GM19468 (cell line): Measurements from ENCODE around the gene BLCAP.

Experiments
- ATAC-seq: cut with Tn5 transposase; IDR thresholded peaks from one replicate; pipeline ENCODE4 v1.9.1; 2021; ENCODE audit warnings: mild to moderate bottlenecking, moderate library complexity, moderate number of reproducible peaks; ENCODE audit not compliant: unreplicated experiment; ENCODE audit errors: extremely low read depth

Gene BLCAP

GRCh38 chr20:37531856-37532255, 4.2 kb upstream of the BLCAP start:
- no peak for ATAC-seq

GRCh38 chr20:37530696-37531095, 3.0 kb upstream of the BLCAP start:
- no peak for ATAC-seq

- ATAC-seq = no peak
Observed at GRCh38 chr20:37529968-37530600, 2.4 kb upstream of the BLCAP start.

- ATAC-seq = no peak
Observed at GRCh38 chr20:37529214-37529967, 1.7 kb upstream of the BLCAP start.

GRCh38 chr20:37528446-37529213, 954 bp upstream of the BLCAP start:
- ATAC-seq = no peak

- ATAC-seq = no peak
Observed at GRCh38 chr20:37526839-37527637, 638 bp downstream of the BLCAP start.

GRCh38 chr20:37526238-37526838, 1.3 kb downstream of the BLCAP start:
- no peak for ATAC-seq

- no peak for ATAC-seq
Observed at GRCh38 chr20:37525810-37526209, 1.9 kb downstream of the BLCAP start.

GRCh38 chr20:37524859-37525708, 2.6 kb downstream of the BLCAP start:
- no peak for ATAC-seq

GRCh38 chr20:37523911-37524700, 3.6 kb downstream of the BLCAP start:
- ATAC-seq = no peak

GRCh38 chr20:37523012-37523391, 4.7 kb downstream of the BLCAP start:
- ATAC-seq = no peak

GRCh38 chr20:37522260-37523011, 5.2 kb downstream of the BLCAP start:
- no peak for ATAC-seq

- ATAC-seq = no peak
Observed at GRCh38 chr20:37521061-37521771, 6.5 kb downstream of the BLCAP start, which contains the start of gene NNAT. NNAT (plus strand) TSS chr20:37521250; CDS start chr20:37521332, 82 bp downstream.

GRCh38 chr20:37520419-37520955, 7.2 kb downstream of the BLCAP start:
- ATAC-seq = no peak

GRCh38 chr20:37519508-37520418, 7.9 kb downstream of the BLCAP start:
- no peak for ATAC-seq
